ENCODE data around the gene ENOX1. TPM values are rescaled to one million over a fixed set of nuclear protein-coding genes. Genes with fewer than 3 reads are reported as not detected.

The ENOX1 gene
- total RNA-seq, 1 experiment from 2014 or later, result 0.07 TPM

- Histone ChIP-seq H3K4me3 (ENCODE audit: insufficient read depth, low read depth, low read length) (no peak overlapping the region), H3K27me3 (ENCODE audit: control insufficient read depth, insufficient read depth, low read length) (no peaks in the 10 kb centered on the region)
- DNase-seq, result no peak
Observed at GRCh38 chr13:43558939-43559338, 227.8 kb downstream of the ENOX1 start.

GRCh38 chr13:43558326-43558725, 228.4 kb downstream of the ENOX1 start:
- no peaks in the 10 kb centered on the region for H3K27me3 ChIP-seq (ENCODE audit: control insufficient read depth, insufficient read depth, low read length)
- H3K4me3 ChIP-seq (ENCODE audit: insufficient read depth, low read depth, low read length), result no peak overlapping the region
- DNase-seq, result no peak
- H3K36me3 ChIP-seq (replicated peaks; ENCODE audit: control insufficient read depth, insufficient read depth, low read length), result no peaks in the 10 kb centered on the region

More at GRCh38 chr13:43558939-43559338, 227.8 kb downstream of the ENOX1 start:
- H3K36me3 ChIP-seq (replicated peaks; ENCODE audit: control insufficient read depth, insufficient read depth, low read length), result no peaks in the 10 kb centered on the region

GRCh38 chr13:43555667-43556066, 231.1 kb downstream of the ENOX1 start:
- DNase-seq, result no peak
- Histone ChIP-seq H3K27me3 (ENCODE audit: control insufficient read depth, insufficient read depth, low read length) (no peaks in the 10 kb centered on the region), H3K36me3 (replicated peaks; ENCODE audit: control insufficient read depth, insufficient read depth, low read length) (no peaks in the 10 kb centered on the region)

GRCh38 chr13:43551897-43552456, 234.8 kb downstream of the ENOX1 start:
- Histone ChIP-seq H3K36me3 (replicated peaks; ENCODE audit: control insufficient read depth, insufficient read depth, low read length) (no peaks in the 10 kb centered on the region), H3K4me3 (ENCODE audit: insufficient read depth, low read depth, low read length) (no peak overlapping the region), H3K27me3 (ENCODE audit: control insufficient read depth, insufficient read depth, low read length) (no peaks in the 10 kb centered on the region)
- DNase-seq, result no peak

More at GRCh38 chr13:43555667-43556066, 231.1 kb downstream of the ENOX1 start:
- no peak overlapping the region for H3K4me3 ChIP-seq (ENCODE audit: insufficient read depth, low read depth, low read length)

DNA sequence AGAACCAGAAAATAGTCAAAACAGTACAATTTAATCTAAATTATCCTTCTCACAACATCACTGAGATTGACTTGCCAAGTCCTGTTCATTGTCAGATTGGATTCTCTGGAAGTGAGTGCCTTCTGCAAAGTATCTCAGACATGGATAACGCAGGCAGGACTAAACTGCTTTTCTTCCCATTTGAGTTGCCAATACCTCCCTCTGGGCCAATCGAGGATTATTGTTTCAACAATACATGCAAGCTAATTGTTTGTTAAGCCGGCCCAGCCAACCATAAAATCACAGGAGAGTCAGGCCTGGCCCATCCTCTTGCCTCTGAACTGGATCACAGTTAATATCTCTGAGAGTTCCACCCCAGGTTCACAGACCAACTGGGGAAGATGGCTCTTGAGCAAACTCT, 240.0 kb downstream of the ENOX1 start:
- Histone ChIP-seq H3K27me3 (ENCODE audit: control insufficient read depth, insufficient read depth, low read length) (no peaks in the 10 kb centered on the region), H3K36me3 (replicated peaks; ENCODE audit: control insufficient read depth, insufficient read depth, low read length) (no peaks in the 10 kb centered on the region), H3K4me3 (ENCODE audit: insufficient read depth, low read depth, low read length) (no peak overlapping the region)
- no peak for DNase-seq

GRCh38 chr13:43546251-43546650, 240.5 kb downstream of the ENOX1 start:
- Histone ChIP-seq H3K27me3 (ENCODE audit: control insufficient read depth, insufficient read depth, low read length) (no peaks in the 10 kb centered on the region), H3K36me3 (replicated peaks; ENCODE audit: control insufficient read depth, insufficient read depth, low read length) (no peaks in the 10 kb centered on the region), H3K4me3 (ENCODE audit: insufficient read depth, low read depth, low read length) (no peak overlapping the region)
- DNase-seq, result no peak

GRCh38 chr13:43545317-43545874, 241.4 kb downstream of the ENOX1 start:
- no peak for DNase-seq
- Histone ChIP-seq H3K36me3 (replicated peaks; ENCODE audit: control insufficient read depth, insufficient read depth, low read length) (no peaks in the 10 kb centered on the region), H3K27me3 (ENCODE audit: control insufficient read depth, insufficient read depth, low read length) (no peaks in the 10 kb centered on the region), H3K4me3 (ENCODE audit: insufficient read depth, low read depth, low read length) (no peak overlapping the region)

DNA sequence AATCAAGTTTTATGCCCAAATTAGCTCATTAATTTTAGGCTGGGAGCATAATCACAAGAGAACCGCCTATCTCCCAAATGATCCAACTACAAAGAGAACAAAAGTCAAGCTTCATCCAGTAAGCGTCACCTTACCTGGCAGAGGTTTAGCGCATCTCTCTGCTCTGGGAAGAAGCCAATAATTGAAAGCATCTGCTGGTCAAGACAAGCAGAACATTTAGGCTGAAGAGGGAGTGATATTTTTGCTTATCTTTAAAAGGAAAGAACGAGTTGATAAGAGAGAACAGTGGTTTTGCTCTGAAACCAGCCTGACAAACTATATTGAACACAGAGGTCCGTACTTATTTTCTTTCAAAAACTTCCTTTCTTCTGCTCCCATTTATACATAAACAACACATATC, 242.1 kb downstream of the ENOX1 start:
- Histone ChIP-seq H3K27me3 (ENCODE audit: control insufficient read depth, insufficient read depth, low read length) (no peaks in the 10 kb centered on the region), H3K4me3 (ENCODE audit: insufficient read depth, low read depth, low read length) (no peak overlapping the region), H3K36me3 (replicated peaks; ENCODE audit: control insufficient read depth, insufficient read depth, low read length) (no peaks in the 10 kb centered on the region)
- DNase-seq, result no peak

GRCh38 chr13:43544011-43544410, 242.8 kb downstream of the ENOX1 start:
- no peak for DNase-seq
- Histone ChIP-seq H3K27me3 (ENCODE audit: control insufficient read depth, insufficient read depth, low read length) (no peaks in the 10 kb centered on the region), H3K36me3 (replicated peaks; ENCODE audit: control insufficient read depth, insufficient read depth, low read length) (no peaks in the 10 kb centered on the region), H3K4me3 (ENCODE audit: insufficient read depth, low read depth, low read length) (no peak overlapping the region)

GRCh38 chr13:43543331-43543730, 243.4 kb downstream of the ENOX1 start:
- Histone ChIP-seq H3K36me3 (replicated peaks; ENCODE audit: control insufficient read depth, insufficient read depth, low read length) (no peaks in the 10 kb centered on the region), H3K27me3 (ENCODE audit: control insufficient read depth, insufficient read depth, low read length) (no peaks in the 10 kb centered on the region), H3K4me3 (ENCODE audit: insufficient read depth, low read depth, low read length) (no peak overlapping the region)
- DNase-seq, result no peak

DNA sequence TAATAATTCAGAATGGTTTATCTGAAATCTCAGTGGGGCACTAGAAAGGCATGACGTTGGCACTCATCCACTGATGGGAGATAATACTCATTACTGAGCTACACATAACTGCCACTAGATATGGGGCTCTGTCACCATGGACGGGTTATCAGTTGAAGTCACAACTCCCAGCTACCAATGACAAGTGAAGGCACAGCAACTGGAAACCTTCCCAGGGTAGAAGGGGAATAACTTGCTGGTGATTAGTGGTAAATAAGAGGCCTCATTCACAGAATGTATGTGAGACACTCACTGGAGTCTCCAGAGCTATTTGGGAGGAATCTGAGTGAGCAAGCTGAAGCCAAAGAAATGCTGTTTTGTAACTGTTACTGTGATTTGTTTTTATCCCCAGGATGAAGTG, 249.6 kb downstream of the ENOX1 start:
- no peaks in the 10 kb centered on the region for H3K27me3 ChIP-seq (ENCODE audit: control insufficient read depth, insufficient read depth, low read length)
- no peak for DNase-seq
- H3K4me3 ChIP-seq (ENCODE audit: insufficient read depth, low read depth, low read length), result no peak overlapping the region
- no peaks in the 10 kb centered on the region for H3K36me3 ChIP-seq (replicated peaks; ENCODE audit: control insufficient read depth, insufficient read depth, low read length)

GRCh38 chr13:43529796-43530195, 257.0 kb downstream of the ENOX1 start:
- no peak overlapping the region for H3K4me3 ChIP-seq (ENCODE audit: insufficient read depth, low read depth, low read length)
- H3K36me3 ChIP-seq (replicated peaks; ENCODE audit: control insufficient read depth, insufficient read depth, low read length), result no peaks in the 10 kb centered on the region
- DNase-seq, result no peak
- no peaks in the 10 kb centered on the region for H3K27me3 ChIP-seq (ENCODE audit: control insufficient read depth, insufficient read depth, low read length)

GRCh38 chr13:43528992-43529391, 257.8 kb downstream of the ENOX1 start:
- no peak for DNase-seq
- H3K27me3 ChIP-seq (ENCODE audit: control insufficient read depth, insufficient read depth, low read length), result no peaks in the 10 kb centered on the region
- no peaks in the 10 kb centered on the region for H3K36me3 ChIP-seq (replicated peaks; ENCODE audit: control insufficient read depth, insufficient read depth, low read length)
- H3K4me3 ChIP-seq (ENCODE audit: insufficient read depth, low read depth, low read length), result no peak overlapping the region

- H3K36me3 ChIP-seq (replicated peaks; ENCODE audit: control insufficient read depth, insufficient read depth, low read length), result no peaks in the 10 kb centered on the region
- no peak for DNase-seq
- H3K4me3 ChIP-seq (ENCODE audit: insufficient read depth, low read depth, low read length), result no peak overlapping the region
Observed at GRCh38 chr13:43522788-43523187, 264.0 kb downstream of the ENOX1 start.

DNA sequence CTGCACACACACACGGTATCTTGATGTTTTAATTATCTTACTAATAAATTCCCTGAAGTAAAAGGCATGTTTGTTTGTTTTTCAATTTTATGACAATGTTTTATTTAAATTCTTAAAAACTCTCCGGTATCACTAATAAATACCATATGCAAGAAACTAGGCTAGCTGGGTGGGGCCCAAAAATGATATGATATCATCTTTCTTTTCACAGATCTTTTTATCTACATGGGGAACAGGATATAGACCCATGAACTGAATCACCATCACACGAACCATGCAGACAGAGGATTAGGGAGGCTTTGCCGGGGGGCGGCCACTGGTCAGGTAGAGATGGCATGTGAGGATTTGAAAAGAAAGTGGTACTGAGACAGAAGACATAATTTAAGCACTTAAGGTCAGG, 266.4 kb downstream of the ENOX1 start:
- Histone ChIP-seq H3K4me3 (ENCODE audit: insufficient read depth, low read depth, low read length) (no peak overlapping the region), H3K27me3 (ENCODE audit: control insufficient read depth, insufficient read depth, low read length) (no peaks in the 10 kb centered on the region)
- no peak for DNase-seq

More at GRCh38 chr13:43522788-43523187, 264.0 kb downstream of the ENOX1 start:
- H3K27me3 ChIP-seq (ENCODE audit: control insufficient read depth, insufficient read depth, low read length), result no peaks in the 10 kb centered on the region

GRCh38 chr13:43518833-43519232, 267.9 kb downstream of the ENOX1 start:
- Histone ChIP-seq H3K36me3 (replicated peaks; ENCODE audit: control insufficient read depth, insufficient read depth, low read length) (no peaks in the 10 kb centered on the region), H3K27me3 (ENCODE audit: control insufficient read depth, insufficient read depth, low read length) (no peaks in the 10 kb centered on the region), H3K4me3 (ENCODE audit: insufficient read depth, low read depth, low read length) (no peak overlapping the region)
- DNase-seq, result no peak

More for the DNA sequence above, 266.4 kb downstream of the ENOX1 start:
- no peaks in the 10 kb centered on the region for H3K36me3 ChIP-seq (replicated peaks; ENCODE audit: control insufficient read depth, insufficient read depth, low read length)
